Testis (tissue), 2 donors: ENCODE data around the gene TCF4.

Experiments used
- POLR2A ChIP-seq: fragments of 450-650 bp; IDR thresholded peaks from one replicate; pipeline ENCODE4 v1.6.1; 2017; ENCODE audit warnings: antibody characterized with exemption, mild to moderate bottlenecking, moderate library complexity
- TF ChIP-seq, protein P1 (sequence below), 3 experiments: fragments of 450-650 bp in 2 of 3; fragments of 200-600 bp in 1 of 3; sonication (generic) in 1 of 3; IDR thresholded peaks; one replicate each; pipeline ENCODE4 v1.5.1; 2016 to 2019; ENCODE audit warnings: antibody characterized with exemption in 3 of 3, mild to moderate bottlenecking in 2 of 3, moderate library complexity in 1 of 3

DNA sequence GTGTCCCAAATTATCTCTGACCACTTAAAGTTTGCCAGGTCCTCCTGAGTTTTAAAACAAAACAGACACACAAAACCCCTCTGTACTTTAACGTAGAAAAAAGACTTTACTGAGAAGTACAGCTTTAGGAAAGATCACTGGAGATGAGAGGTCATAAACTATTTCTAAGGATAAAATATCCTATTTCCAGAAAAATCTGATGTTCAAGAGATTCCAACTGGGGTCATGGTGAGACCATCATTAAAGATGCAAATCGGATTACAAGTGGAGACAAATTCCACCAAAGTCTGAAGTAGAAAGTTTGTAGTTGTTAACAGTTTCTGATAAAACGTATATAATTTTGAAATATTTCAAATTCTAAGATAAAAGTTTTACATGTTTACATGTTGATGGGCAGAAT, 241.6 kb downstream of the TCF4 start:
- TF ChIP-seq, protein P1, sequence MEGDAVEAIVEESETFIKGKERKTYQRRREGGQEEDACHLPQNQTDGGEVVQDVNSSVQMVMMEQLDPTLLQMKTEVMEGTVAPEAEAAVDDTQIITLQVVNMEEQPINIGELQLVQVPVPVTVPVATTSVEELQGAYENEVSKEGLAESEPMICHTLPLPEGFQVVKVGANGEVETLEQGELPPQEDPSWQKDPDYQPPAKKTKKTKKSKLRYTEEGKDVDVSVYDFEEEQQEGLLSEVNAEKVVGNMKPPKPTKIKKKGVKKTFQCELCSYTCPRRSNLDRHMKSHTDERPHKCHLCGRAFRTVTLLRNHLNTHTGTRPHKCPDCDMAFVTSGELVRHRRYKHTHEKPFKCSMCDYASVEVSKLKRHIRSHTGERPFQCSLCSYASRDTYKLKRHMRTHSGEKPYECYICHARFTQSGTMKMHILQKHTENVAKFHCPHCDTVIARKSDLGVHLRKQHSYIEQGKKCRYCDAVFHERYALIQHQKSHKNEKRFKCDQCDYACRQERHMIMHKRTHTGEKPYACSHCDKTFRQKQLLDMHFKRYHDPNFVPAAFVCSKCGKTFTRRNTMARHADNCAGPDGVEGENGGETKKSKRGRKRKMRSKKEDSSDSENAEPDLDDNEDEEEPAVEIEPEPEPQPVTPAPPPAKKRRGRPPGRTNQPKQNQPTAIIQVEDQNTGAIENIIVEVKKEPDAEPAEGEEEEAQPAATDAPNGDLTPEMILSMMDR (IDR thresholded peaks at IDR 0.05): no peak
- no peak for TF ChIP-seq POLR2A
